SK-N-SH (cell line): ENCODE results near the gene SURF6. TPM values are rescaled to one million over a fixed set of nuclear protein-coding genes. Genes with fewer than 3 reads are reported as not detected.

Experiments
- CTCF ChIA-PET: fragments of 300-600, 350-600 bp; formaldehyde crosslinking; extraction: SDS; loops from one replicate; lab custom pipeline; 2021; lab: Yijun Ruan, JAX
- POLR2A ChIA-PET: fragments of 350-600 bp; sonication (Branson Sonifier 250); formaldehyde crosslinking; extraction: SDS; loops from one replicate; lab custom pipeline; 2020; ENCODE audit warnings: antibody characterized with exemption, inconsistent platforms; lab: Yijun Ruan, JAX
- DNase-seq: peaks from one replicate; pipeline ENCODE4 v3.0.0; 2012
- H2AFZ ChIP-seq: fragments of 200-600 bp; sonication (generic); 2 replicates; pipeline ENCODE4 v1.8.1; 2016; ENCODE audit warnings: antibody characterized with exemption, mild to moderate bottlenecking, low read depth
- H3F3A ChIP-seq: fragments of 200-600 bp; sonication (generic); replicated peaks from 2 replicates; pipeline ENCODE3; 2016; ENCODE audit warnings: antibody characterized with exemption, mild to moderate bottlenecking; ENCODE audit not compliant: insufficient read depth
- H3K27ac ChIP-seq, 2 experiments: fragments of 200-500 bp in 1 of 2; fragments of 200-600 bp in 1 of 2; sonication (Bioruptor generic) in 1 of 2; sonication (generic), shearing (Covaris generic) in 1 of 2; 2 replicates each; pipeline versions ENCODE4 v1.5.1 to v1.6.1; 2014 to 2016; ENCODE audit warnings: low read depth in 2 of 2, inconsistent platforms in 1 of 2, low read length in 1 of 2, mild to moderate bottlenecking in 1 of 2, mixed read lengths in 1 of 2
- H3K27me3 ChIP-seq: fragments of 200-600 bp; sonication (generic), shearing (Covaris generic); 2 replicates; pipeline ENCODE4 v1.6.1; 2016; ENCODE audit warnings: mixed run types; ENCODE audit not compliant: insufficient read depth
- H3K36me3 ChIP-seq, 2 experiments: fragments of 200-500 bp in 1 of 2; fragments of 200-600 bp in 1 of 2; sonication (Bioruptor generic) in 1 of 2; sonication (generic) in 1 of 2; replicated peaks in 1 of 2; 2 replicates each; pipeline versions ENCODE3 to v1.5.1; 2014 to 2016; ENCODE audit warnings: low read length in 1 of 2, mild to moderate bottlenecking in 1 of 2; ENCODE audit not compliant: insufficient read depth in 2 of 2, control insufficient read depth in 1 of 2
- H3K4me1 ChIP-seq, 2 experiments: fragments of 200-500 bp in 1 of 2; fragments of 200-600 bp in 1 of 2; sonication (Bioruptor generic) in 1 of 2; sonication (generic), shearing (Covaris generic) in 1 of 2; 2 replicates each; pipeline versions ENCODE4 v1.5.1 to v1.6.1; 2014 to 2016; ENCODE audit warnings: low read depth in 1 of 2, low read length in 1 of 2, mixed run types in 1 of 2; ENCODE audit not compliant: insufficient read depth in 2 of 2, control insufficient read depth in 1 of 2
- H3K4me2 ChIP-seq: fragments of 200-600 bp; sonication (generic), shearing (Covaris generic); 2 replicates; pipeline ENCODE4 v1.6.1; 2017; ENCODE audit warnings: mixed run types
- H3K4me3 ChIP-seq, 2 experiments: fragments of 200-500 bp in 1 of 2; fragments of 200-600 bp in 1 of 2; sonication (Bioruptor generic) in 1 of 2; sonication (generic), shearing (Covaris generic) in 1 of 2; 2 replicates each; pipeline versions ENCODE4 v1.5.1 to v1.8.1; 2014 to 2016; ENCODE audit warnings: low read depth in 2 of 2, inconsistent platforms in 1 of 2, low read length in 1 of 2, mild to moderate bottlenecking in 1 of 2, mixed read lengths in 1 of 2, moderate library complexity in 1 of 2
- H3K79me2 ChIP-seq: fragments of 200-600 bp; sonication (generic); 2 replicates; pipeline ENCODE4 v1.8.1; 2017; ENCODE audit warnings: mild to moderate bottlenecking; ENCODE audit not compliant: insufficient read depth
- H3K9ac ChIP-seq: fragments of 200-600 bp; sonication (generic); 2 replicates; pipeline ENCODE4 v1.6.1; 2017; ENCODE audit warnings: mixed run types
- H3K9me2 ChIP-seq: fragments of 200-600 bp; sonication (generic); 2 replicates; pipeline ENCODE4 v1.6.1; 2017; ENCODE audit warnings: mixed run types
- H3K9me3 ChIP-seq: fragments of 200-600 bp; sonication (generic); 2 replicates; pipeline ENCODE4 v1.6.1; 2017; ENCODE audit warnings: mixed run types, mild to moderate bottlenecking, moderate library complexity
- H4K20me1 ChIP-seq: fragments of 200-600 bp; sonication (generic); 2 replicates; pipeline ENCODE4 v1.6.1; 2017; ENCODE audit warnings: mild to moderate bottlenecking, mixed run types; ENCODE audit not compliant: insufficient read depth
- CHD2 ChIP-seq: fragments of 150-350 bp; IDR thresholded peaks from 2 replicates; pipeline ENCODE4 v1.6.1; 2018; ENCODE audit warnings: low read length; ENCODE audit not compliant: partially characterized antibody
- CTCF ChIP-seq: fragments of 200-600 bp; sonication (generic); IDR thresholded peaks from 2 replicates; pipeline ENCODE4 v1.6.1; 2017; ENCODE audit warnings: antibody characterized with exemption, mild to moderate bottlenecking, moderate library complexity
- ELF1 ChIP-seq: IDR thresholded peaks from 2 replicates; pipeline ENCODE4 v1.4.0; 2012
- EP300 ChIP-seq, 2 experiments: IDR thresholded peaks; 2 replicates each; pipeline versions ENCODE4 v1.4.0 to v1.6.1; 2012; ENCODE audit warnings: borderline replicate concordance in 1 of 2, low read depth in 1 of 2, low read length in 1 of 2
- EZH2phosphoT487 ChIP-seq: fragments of 200-600 bp; sonication (generic); IDR thresholded peaks from 2 replicates; pipeline ENCODE4 v1.6.1; 2017; ENCODE audit warnings: low read depth, mixed run types, mild to moderate bottlenecking, antibody characterized with exemption, moderate library complexity, borderline replicate concordance
- FOSL2 ChIP-seq: IDR thresholded peaks from 2 replicates; pipeline ENCODE4 v1.4.0; 2012; ENCODE audit warnings: low read depth, mild to moderate bottlenecking, moderate library complexity, borderline replicate concordance
- FOXJ3 ChIP-seq: sonication (generic); formaldehyde crosslinking; IDR thresholded peaks from 2 replicates; pipeline ENCODE4 v1.5.1; 2020; ENCODE audit warnings: mild to moderate bottlenecking, missing genetic modification reagents
- GATA2 ChIP-seq: sonication (generic); formaldehyde crosslinking; IDR thresholded peaks from 2 replicates; pipeline ENCODE4 v1.5.0; 2020; ENCODE audit warnings: mild to moderate bottlenecking, missing genetic modification reagents
- IRF3 ChIP-seq: fragments of 150-350 bp; IDR thresholded peaks from 2 replicates; pipeline ENCODE4 v1.6.1; 2016; ENCODE audit warnings: mild to moderate bottlenecking, low read depth, low read length
- JUND ChIP-seq: IDR thresholded peaks from 2 replicates; pipeline ENCODE4 v1.4.0; 2012
- MEF2A ChIP-seq: IDR thresholded peaks from 2 replicates; pipeline ENCODE4 v1.4.0; 2012; ENCODE audit warnings: low read depth, borderline replicate concordance
- MXI1 ChIP-seq: IDR thresholded peaks from 2 replicates; pipeline ENCODE4 v1.6.1; 2012; ENCODE audit warnings: mild to moderate bottlenecking, low read depth, low read length, improper control_type of control experiment
- NRF1 ChIP-seq: IDR thresholded peaks from 2 replicates; pipeline ENCODE4 v1.6.1; 2012; ENCODE audit warnings: low read depth, mild to moderate bottlenecking, low read length
- POLR2AphosphoS5 ChIP-seq: IDR thresholded peaks from 2 replicates; pipeline ENCODE4 v1.6.1; 2012; ENCODE audit warnings: low read depth, low read length
- RAD21 ChIP-seq: IDR thresholded peaks from 2 replicates; pipeline ENCODE4 v1.6.1; 2012; ENCODE audit warnings: mild to moderate bottlenecking, low read length
- RCOR1 ChIP-seq: fragments of 150-350 bp; IDR thresholded peaks from 2 replicates; pipeline ENCODE4 v1.6.1; 2017; ENCODE audit warnings: antibody characterized with exemption, low read length
- RFX5 ChIP-seq: IDR thresholded peaks from 2 replicates; pipeline ENCODE4 v1.6.1; 2012; ENCODE audit warnings: mild to moderate bottlenecking, improper control_type of control experiment, low read length
- RXRA ChIP-seq: IDR thresholded peaks from 2 replicates; pipeline ENCODE4 v1.4.0; 2012; ENCODE audit warnings: low read depth, mild to moderate bottlenecking, borderline replicate concordance
- SMC3 ChIP-seq: IDR thresholded peaks from 2 replicates; pipeline ENCODE4 v1.6.1; 2012; ENCODE audit warnings: low read depth, low read length, improper control_type of control experiment
- TAF1 ChIP-seq: IDR thresholded peaks from 2 replicates; pipeline ENCODE4 v1.6.1; 2012; ENCODE audit warnings: low read depth, mild to moderate bottlenecking, low read length, moderate library complexity, borderline replicate concordance
- TCF12 ChIP-seq: IDR thresholded peaks from 2 replicates; pipeline ENCODE4 v1.4.0; 2012
- TEAD4 ChIP-seq: IDR thresholded peaks from 2 replicates; pipeline ENCODE4 v1.4.0; 2012; ENCODE audit warnings: mild to moderate bottlenecking, borderline replicate concordance; ENCODE audit not compliant: insufficient read depth
- USF1 ChIP-seq: IDR thresholded peaks from 2 replicates; pipeline ENCODE4 v1.4.0; 2012; ENCODE audit warnings: low read depth, borderline replicate concordance
- YY1 ChIP-seq: IDR thresholded peaks from 2 replicates; pipeline ENCODE4 v1.4.0; 2012; ENCODE audit warnings: low read depth, mild to moderate bottlenecking
- ZBTB33 ChIP-seq: IDR thresholded peaks from 2 replicates; pipeline ENCODE4 v1.4.0; 2012; ENCODE audit warnings: low read depth, borderline replicate concordance
- WGBS: methylation state at CpG from one replicate; pipeline ENCODE4 v1.1.6; 2017; ENCODE audit warnings: low lambda C conversion rate; 5-methylcytosine and 5-hydroxymethylcytosine counted together
- polyA plus RNA-seq, 3 experiments: library from polyadenylated mRNA; depleted of rRNA; stranded (reverse); fragments of >200 nt; gene quantifications; 2 replicates each; pipeline ENCODE4 v1.2.3, GENCODE V29; 2012

The SURF6 gene
- polyA plus RNA-seq, 1 of the 3 experiments (the other 2 are of a cell fraction) = 44.5 TPM

GRCh38 chr9:133285252-133285775 lies 50.7 kb downstream of the SURF6 start:
- Histone ChIP-seq H3K9me3 (no peaks in the 10 kb centered on the region; the same call in 1 of the 2 replicates), H3K4me1 (no peaks in the 10 kb centered on the region), H3K4me3 (no peak overlapping the region), H3K9me2 (no peaks in the 10 kb centered on the region), H3K36me3 (no peaks in the 10 kb centered on the region), H4K20me1 (no peaks in the 10 kb centered on the region), H3K4me2 (no peak overlapping the region), H2AFZ (no peak overlapping the region), H3K9ac (no peak overlapping the region)
- POLR2A ChIA-PET = no interaction called here
- CTCF ChIA-PET = no interaction called here
- 33% methylated on average over 4 of the region's 6 CpGs for WGBS
- no peak for DNase-seq
- no peak for TF ChIP-seq FOXJ3 (CRISPR knock-in tag)
- TF ChIP-seq MEF2A = no peak
- TF ChIP-seq POLR2AphosphoS5 = no peak
- TF ChIP-seq ELF1 = no peak
- no peak for TF ChIP-seq FOSL2
- no peak for TF ChIP-seq TCF12
- no peak for TF ChIP-seq RFX5
- no peak for TF ChIP-seq USF1
- TF ChIP-seq ZBTB33 = no peak
- TF ChIP-seq EZH2phosphoT487 = no peak
- TF ChIP-seq SMC3 = no peak
- no peak for TF ChIP-seq TEAD4
- no peak for TF ChIP-seq GATA2 (CRISPR knock-in tag)
- TF ChIP-seq, all 33 proteins: peak for 0
- peaks cover 16% of the 10 kb centered on the region; the same call in 1 of the 2 replicates for H3K27me3 ChIP-seq
- H3F3A ChIP-seq = no peaks in the 10 kb centered on the region
- no peak overlapping the region for H3K27ac ChIP-seq
- H3K79me2 ChIP-seq = no peaks in the 10 kb centered on the region

- no peaks in the 10 kb centered on the region; the same call in 1 of the 2 replicates for H3K9me3 ChIP-seq
- H3K9ac ChIP-seq = no peak overlapping the region
- no peak overlapping the region for H3K4me3 ChIP-seq
- no peaks in the 10 kb centered on the region for H3K79me2 ChIP-seq
- H3K4me2 ChIP-seq = no peak overlapping the region
- DNase-seq = no peak
- H3F3A ChIP-seq = no peaks in the 10 kb centered on the region
- H4K20me1 ChIP-seq = no peaks in the 10 kb centered on the region
- ChIA-PET CTCF (no interaction called here), POLR2A (no interaction called here)
- H3K27me3 ChIP-seq = peaks cover 20% of the 10 kb centered on the region; the same call in 1 of the 2 replicates
- H3K36me3 ChIP-seq = no peaks in the 10 kb centered on the region
- no peaks in the 10 kb centered on the region for H3K4me1 ChIP-seq
- no peak overlapping the region for H2AFZ ChIP-seq
- H3K9me2 ChIP-seq = no peaks in the 10 kb centered on the region
- WGBS = 69% methylated on average over 8 of the region's 8 CpGs
- H3K27ac ChIP-seq = no peak overlapping the region
- no peak for TF ChIP-seq POLR2AphosphoS5
- TF ChIP-seq NRF1 = no peak
- no peak for TF ChIP-seq CTCF
- TF ChIP-seq YY1 = no peak
- no peak for TF ChIP-seq EP300 (IDR thresholded peaks at IDR 0.05; ENCODE audit: borderline replicate concordance in 1 of 2, low read depth in 1 of 2, low read length in 1 of 2)
- TF ChIP-seq GATA2 (CRISPR knock-in tag) = no peak
- no peak for TF ChIP-seq CHD2
- TF ChIP-seq JUND = no peak
- no peak for TF ChIP-seq RXRA
- no peak for TF ChIP-seq TAF1
- TF ChIP-seq IRF3 = no peak
- no peak for TF ChIP-seq RCOR1
- TF ChIP-seq RAD21 = no peak
- TF ChIP-seq MXI1 = no peak
- no peak for TF ChIP-seq SMC3
- no peak for TF ChIP-seq MEF2A
- no peak for TF ChIP-seq FOSL2
Measured at GRCh38 chr9:133284362-133284761, 51.6 kb downstream of the SURF6 start.
